Neural progenitor cell (in vitro differentiated cells): ENCODE measurements around the gene SMG7.

Source experiments
- EZH2 ChIP-seq: fragments of 200-600 bp; sonication (generic); IDR thresholded peaks from 2 replicates; pipeline ENCODE4 v1.6.1; 2017; ENCODE audit warnings: antibody characterized with exemption, mild to moderate bottlenecking, moderate library complexity
- EZH2phosphoT487 ChIP-seq: fragments of 200-600 bp; sonication (generic); IDR thresholded peaks from 2 replicates; pipeline ENCODE4 v1.6.1; 2017; ENCODE audit warnings: antibody characterized with exemption
- TF ChIP-seq, protein P1 (sequence below): fragments of 200-600 bp; sonication (generic); IDR thresholded peaks from 2 replicates; pipeline ENCODE4 v1.5.1; 2017; ENCODE audit warnings: antibody characterized with exemption, mild to moderate bottlenecking

DNA sequence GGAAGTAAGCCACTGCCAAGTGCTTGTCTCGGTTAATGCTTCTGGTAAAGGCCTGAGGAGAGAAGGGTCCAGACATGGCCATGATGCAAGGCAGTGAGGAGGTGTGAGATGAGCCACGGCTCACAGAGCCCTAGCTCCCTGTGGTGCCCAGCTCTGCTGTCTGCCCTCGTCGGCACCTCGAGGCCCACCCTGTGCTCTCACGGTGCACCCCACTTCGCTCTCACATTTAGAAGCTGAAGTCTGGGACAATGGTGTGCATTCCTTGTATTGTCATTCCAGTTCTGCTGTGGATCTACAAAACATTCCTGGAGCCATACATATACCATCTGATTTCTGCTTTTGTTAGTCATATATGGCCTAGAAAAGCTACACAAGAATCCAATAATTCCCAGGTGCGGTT lies 114.6 kb downstream of the SMG7 start:
- TF ChIP-seq, protein P1, sequence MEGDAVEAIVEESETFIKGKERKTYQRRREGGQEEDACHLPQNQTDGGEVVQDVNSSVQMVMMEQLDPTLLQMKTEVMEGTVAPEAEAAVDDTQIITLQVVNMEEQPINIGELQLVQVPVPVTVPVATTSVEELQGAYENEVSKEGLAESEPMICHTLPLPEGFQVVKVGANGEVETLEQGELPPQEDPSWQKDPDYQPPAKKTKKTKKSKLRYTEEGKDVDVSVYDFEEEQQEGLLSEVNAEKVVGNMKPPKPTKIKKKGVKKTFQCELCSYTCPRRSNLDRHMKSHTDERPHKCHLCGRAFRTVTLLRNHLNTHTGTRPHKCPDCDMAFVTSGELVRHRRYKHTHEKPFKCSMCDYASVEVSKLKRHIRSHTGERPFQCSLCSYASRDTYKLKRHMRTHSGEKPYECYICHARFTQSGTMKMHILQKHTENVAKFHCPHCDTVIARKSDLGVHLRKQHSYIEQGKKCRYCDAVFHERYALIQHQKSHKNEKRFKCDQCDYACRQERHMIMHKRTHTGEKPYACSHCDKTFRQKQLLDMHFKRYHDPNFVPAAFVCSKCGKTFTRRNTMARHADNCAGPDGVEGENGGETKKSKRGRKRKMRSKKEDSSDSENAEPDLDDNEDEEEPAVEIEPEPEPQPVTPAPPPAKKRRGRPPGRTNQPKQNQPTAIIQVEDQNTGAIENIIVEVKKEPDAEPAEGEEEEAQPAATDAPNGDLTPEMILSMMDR: no peak
- TF ChIP-seq EZH2 (no peak), EZH2phosphoT487 (no peak)
